Thoracic aorta (tissue), 2 donors: Measurements from ENCODE around the gene RTP1. TPM values are rescaled to one million over a fixed set of nuclear protein-coding genes. Genes with fewer than 3 reads are reported as not detected.
"Not testable (repeated sequence)": the region's sequence is repeated elsewhere in the genome, so short reads cannot be mapped to it uniquely, and the experiment has no call there.

Experiments
- ATAC-seq: fragments of 150-250 bp; one replicate; pipeline ENCODE4 v1.8.0; 2017; ENCODE audit warnings: low read depth; ENCODE audit not compliant: insufficient number of reproducible peaks, low FRiP score
- DNase-seq: peaks from one replicate; pipeline ENCODE4 v3.0.0-alpha.2; 2020; ENCODE audit warnings: low spot score
- H3K27ac ChIP-seq, 2 donors: fragments of 200-600 bp; sonication (generic); 1 replicate in 1 of 2; 2 replicates in 1 of 2; pipeline ENCODE4 v1.5.1; 2016; ENCODE audit warnings: mild to moderate bottlenecking in 2 of 2, moderate library complexity in 2 of 2
- H3K27me3 ChIP-seq: fragments of 200-600 bp; sonication (generic); replicated peaks from 2 replicates; pipeline ENCODE4 v1.6.0; 2016; ENCODE audit warnings: mild to moderate bottlenecking; ENCODE audit not compliant: insufficient read depth
- H3K36me3 ChIP-seq: fragments of 200-600 bp; sonication (generic); one replicate; pipeline ENCODE4 v1.5.1; 2016
- H3K4me1 ChIP-seq, 2 donors: fragments of 200-600 bp; sonication (generic); 1 replicate in 1 of 2; 2 replicates in 1 of 2; pipeline versions ENCODE4 v1.5.1 to v1.6.0; 2016; ENCODE audit warnings: low read depth in 2 of 2, mild to moderate bottlenecking in 1 of 2; ENCODE audit not compliant: control insufficient read depth in 1 of 2
- H3K4me3 ChIP-seq: fragments of 200-600 bp; sonication (generic); 2 replicates; pipeline ENCODE4 v1.5.1; 2016; ENCODE audit warnings: mild to moderate bottlenecking
- H3K9me3 ChIP-seq: fragments of 200-600 bp; sonication (generic); 2 replicates; pipeline ENCODE4 v1.5.1; 2016
- CTCF ChIP-seq: fragments of 200-600 bp; sonication (generic); IDR thresholded peaks from one replicate; pipeline ENCODE4 v1.5.1; 2019; ENCODE audit warnings: antibody characterized with exemption
- total RNA-seq, 2 donors: library from RNA; depleted of rRNA; stranded (reverse); fragments of >200 nt; gene quantifications; one replicate each; pipeline versions ENCODE4 v1.1.0 to v1.2.3, GENCODE V29; 2016

The RTP1 gene
- total RNA-seq, 2 donors from 2014 or later = 0.27 TPM; not detected in 1

- Histone ChIP-seq H3K9me3 (no peaks in the 10 kb centered on the region), H3K4me1 (peaks cover 6 to 17% of the 10 kb centered on the region in 2 donors)
- no peak for ATAC-seq
Observed at GRCh38 chr3:187198490-187198889, 1.2 kb downstream of the RTP1 start.

GRCh38 chr3:187199463-187200050, 2.3 kb downstream of the RTP1 start:
- not testable (repeated sequence) for H3K27me3 ChIP-seq, H3K27ac ChIP-seq, DNase-seq, H3K4me1 ChIP-seq, H3K36me3 ChIP-seq, H3K4me3 ChIP-seq, ATAC-seq, H3K9me3 ChIP-seq

More at GRCh38 chr3:187198490-187198889, 1.2 kb downstream of the RTP1 start:
- H3K36me3 ChIP-seq = no peaks in the 10 kb centered on the region
- no peak overlapping the region for H3K27ac ChIP-seq
- no peak overlapping the region for H3K4me3 ChIP-seq
- no peaks in the 10 kb centered on the region for H3K27me3 ChIP-seq
- no peak for TF ChIP-seq CTCF
- no peak for DNase-seq

- ATAC-seq (no peak), DNase-seq (no peak)
- Histone ChIP-seq H3K4me3 (no peak overlapping the region), H3K27me3 (no peaks in the 10 kb centered on the region), H3K4me1 (peaks cover 23 to 38% of the 10 kb centered on the region in 2 donors), H3K36me3 (no peaks in the 10 kb centered on the region), H3K27ac (no peak overlapping the region), H3K9me3 (no peaks in the 10 kb centered on the region)
- TF ChIP-seq CTCF = no peak
Observed at GRCh38 chr3:187205683-187206082, 8.4 kb downstream of the RTP1 start.

GRCh38 chr3:187207062-187207461, 9.8 kb downstream of the RTP1 start:
- H3K4me3 ChIP-seq = no peak overlapping the region
- H3K27ac ChIP-seq = peak overlapping the region; percentile 48 to 80
- no peak for TF ChIP-seq CTCF
- peaks cover 31 to 52% of the 10 kb centered on the region in 2 donors for H3K4me1 ChIP-seq
- H3K9me3 ChIP-seq = no peaks in the 10 kb centered on the region
- no peaks in the 10 kb centered on the region for H3K36me3 ChIP-seq
- no peak for ATAC-seq
- DNase-seq = no peak
- no peaks in the 10 kb centered on the region for H3K27me3 ChIP-seq

GRCh38 chr3:187207624-187208023, 10.3 kb downstream of the RTP1 start:
- TF ChIP-seq CTCF = no peak
- H3K27ac ChIP-seq = peak overlapping the region; percentile 48 to 80
- no peak for ATAC-seq
- no peak for DNase-seq
- H3K9me3 ChIP-seq = no peaks in the 10 kb centered on the region
- no peaks in the 10 kb centered on the region for H3K27me3 ChIP-seq
- H3K36me3 ChIP-seq = no peaks in the 10 kb centered on the region
- peaks cover 31 to 57% of the 10 kb centered on the region in 2 donors for H3K4me1 ChIP-seq
- no peak overlapping the region for H3K4me3 ChIP-seq

- Histone ChIP-seq H3K36me3 (no peaks in the 10 kb centered on the region), H3K9me3 (no peaks in the 10 kb centered on the region), H3K27ac (peak overlapping the region; percentile 48 to 80), H3K4me3 (no peak overlapping the region), H3K27me3 (no peaks in the 10 kb centered on the region), H3K4me1 (peaks cover 31 to 62% of the 10 kb centered on the region in 2 donors)
- no peak for TF ChIP-seq CTCF
- DNase-seq (no peak), ATAC-seq (no peak)
Observed at GRCh38 chr3:187208159-187208558, 10.9 kb downstream of the RTP1 start.
